HCT116 (cell line): ENCODE data around the gene GRPR. TPM values are rescaled to one million over a fixed set of nuclear protein-coding genes. Genes with fewer than 3 reads are reported as not detected.

ENCODE experiments used
- ATAC-seq: fragments of 200-7000 bp; cut with Tn5 transposase; 2 replicates; pipeline ENCODE4 v1.9.1; 2020; ENCODE audit warnings: mild to moderate bottlenecking, moderate library complexity
- BruUV-seq: library from RNA; stranded (reverse); fragments of 400-500 nt; replicated peaks from 2 replicates; lab custom pipeline; 2021; lab: Mats Ljungman, UMichigan
- CTCF ChIA-PET: fragments of 300-600 bp; sonication (Branson Sonifier 250); formaldehyde crosslinking; loops from one replicate; lab custom pipeline; 2021; ENCODE audit warnings: antibody characterized with exemption; lab: Charles Lee
- POLR2A ChIA-PET: fragments of 300-600, 350-600 bp; sonication (Branson Sonifier 250); formaldehyde crosslinking; loops from one replicate; lab custom pipeline; 2021; ENCODE audit warnings: antibody characterized with exemption; lab: Charles Lee
- RAD21 ChIA-PET, 2 experiments: fragments of 300-600 bp; sonication (Branson Sonifier 250); formaldehyde crosslinking; loops; one replicate each; lab custom pipeline; 2023; ENCODE audit warnings: low total read pairs in 2 of 2; ENCODE audit not compliant: uncharacterized antibody in 2 of 2, unreplicated experiment in 2 of 2, low non-redundant PET in 1 of 2; lab: Charles Lee
- DNase-seq: peaks from one replicate; pipeline ENCODE4 v3.0.0-alpha.2; 2010; ENCODE audit warnings: low read depth, low spot score
- H2AFZ ChIP-seq: fragments of 200-600 bp; shearing (Covaris generic), sonication (generic); 2 replicates; pipeline ENCODE4 v1.6.1; 2017; ENCODE audit warnings: low read depth, mixed run types, mixed read lengths, antibody characterized with exemption, low read length; ENCODE audit not compliant: poor library complexity, severe bottlenecking
- H3K27ac ChIP-seq: 2 replicates; pipeline ENCODE4 v1.5.1; 2012; ENCODE audit warnings: low read depth, low read length
- H3K27me3 ChIP-seq: fragments of 200-600 bp; sonication (generic); 2 replicates; pipeline ENCODE4 v1.6.1; 2016; ENCODE audit warnings: mixed run types, low read length, mixed read lengths; ENCODE audit not compliant: insufficient read depth
- H3K36me3 ChIP-seq, 2 experiments: fragments of 200-500 bp in 1 of 2; fragments of 200-600 bp in 1 of 2; sonication (Bioruptor generic) in 1 of 2; sonication (generic) in 1 of 2; 2 replicates each; pipeline versions ENCODE4 v1.5.1 to v1.6.1; 2014 to 2016; ENCODE audit warnings: low read length in 2 of 2, inconsistent platforms in 1 of 2, mixed read lengths in 1 of 2, mixed run types in 1 of 2; ENCODE audit not compliant: insufficient read depth in 2 of 2, control insufficient read depth in 1 of 2
- H3K4me1 ChIP-seq, 2 experiments: fragments of 200-600 bp in 1 of 2; sonication (generic) in 1 of 2; 2 replicates each; pipeline versions ENCODE4 v1.5.1 to v1.6.1; 2012 to 2017; ENCODE audit warnings: low read length in 2 of 2, inconsistent platforms in 1 of 2, mild to moderate bottlenecking in 1 of 2, mixed read lengths in 1 of 2, mixed run types in 1 of 2, moderate library complexity in 1 of 2; ENCODE audit not compliant: insufficient read depth in 2 of 2, control insufficient read depth in 1 of 2
- H3K4me2 ChIP-seq: fragments of 200-600 bp; sonication (generic); 2 replicates; pipeline ENCODE4 v1.6.1; 2017; ENCODE audit warnings: mixed run types, low read length, mixed read lengths
- H3K4me3 ChIP-seq, 2 experiments: fragments of 200-600 bp in 1 of 2; sonication (generic) in 1 of 2; replicated peaks in 1 of 2; 2 replicates each; pipeline ENCODE4 v1.5.1; 2011 to 2016; ENCODE audit warnings: low read length in 2 of 2, control low read depth in 1 of 2, low read depth in 1 of 2, mild to moderate bottlenecking in 1 of 2, mixed read lengths in 1 of 2, mixed run types in 1 of 2
- H3K79me2 ChIP-seq: fragments of 200-600 bp; sonication (generic); 2 replicates; pipeline ENCODE4 v1.6.1; 2017; ENCODE audit warnings: mild to moderate bottlenecking, mixed run types, low read length, moderate library complexity, mixed read lengths; ENCODE audit not compliant: insufficient read depth
- H3K9ac ChIP-seq: fragments of 200-600 bp; sonication (generic); 2 replicates; pipeline ENCODE4 v1.6.1; 2016; ENCODE audit warnings: low read length, mixed read lengths
- H3K9me2 ChIP-seq: fragments of 200-600 bp; sonication (generic), shearing (Covaris generic); 2 replicates; pipeline ENCODE4 v1.6.1; 2017; ENCODE audit warnings: mixed run types, mild to moderate bottlenecking, moderate library complexity; ENCODE audit not compliant: insufficient read depth
- H3K9me3 ChIP-seq, 2 experiments: fragments of 200-500 bp in 1 of 2; fragments of 200-600 bp in 1 of 2; sonication (Bioruptor generic) in 1 of 2; sonication (generic) in 1 of 2; 2 replicates each; pipeline ENCODE4 v1.6.1; 2014 to 2017; ENCODE audit warnings: low read length in 2 of 2, mixed read lengths in 2 of 2, inconsistent platforms in 1 of 2, low read depth in 1 of 2, mild to moderate bottlenecking in 1 of 2, mixed run types in 1 of 2, moderate library complexity in 1 of 2; ENCODE audit not compliant: control insufficient read depth in 1 of 2, insufficient read depth in 1 of 2
- H4K20me1 ChIP-seq: fragments of 200-600 bp; sonication (generic), shearing (Covaris generic); 2 replicates; pipeline ENCODE4 v1.6.1; 2017; ENCODE audit warnings: mixed run types, mild to moderate bottlenecking, moderate library complexity; ENCODE audit not compliant: insufficient read depth
- CBX3 ChIP-seq: IDR thresholded peaks from 2 replicates; pipeline ENCODE4 v1.6.1; 2012; ENCODE audit warnings: low read depth
- ELF1 ChIP-seq: IDR thresholded peaks from 2 replicates; pipeline ENCODE4 v1.6.1; 2012; ENCODE audit warnings: low read depth, borderline replicate concordance
- EZH2 ChIP-seq: fragments of 200-600 bp; sonication (generic); IDR thresholded peaks from 2 replicates; pipeline ENCODE4 v1.6.1; 2017; ENCODE audit warnings: antibody characterized with exemption, mixed run types
- JUND ChIP-seq: IDR thresholded peaks from 2 replicates; pipeline ENCODE4 v1.6.1; 2012
- POLR2AphosphoS5 ChIP-seq: IDR thresholded peaks from 2 replicates; pipeline ENCODE4 v1.6.1; 2011; ENCODE audit warnings: mild to moderate bottlenecking, low read depth, low read length, moderate library complexity
- RAD21 ChIP-seq: IDR thresholded peaks from 2 replicates; pipeline ENCODE4 v1.6.1; 2012; ENCODE audit warnings: low read depth, mild to moderate bottlenecking
- SIN3A ChIP-seq: IDR thresholded peaks from 2 replicates; pipeline ENCODE4 v1.6.1; 2012; ENCODE audit warnings: low read depth
- SP1 ChIP-seq: IDR thresholded peaks from 2 replicates; pipeline ENCODE4 v1.6.1; 2012; ENCODE audit warnings: low read depth
- SRF ChIP-seq: IDR thresholded peaks from 2 replicates; pipeline ENCODE4 v1.6.1; 2012; ENCODE audit warnings: low read depth
- TCF7L2 ChIP-seq: IDR thresholded peaks from 2 replicates; pipeline ENCODE4 v1.7.0; 2011; ENCODE audit warnings: borderline replicate concordance, inconsistent platforms; ENCODE audit not compliant: insufficient read depth, insufficient read length; ENCODE audit errors: extremely low read depth
- ZFX ChIP-seq: fragments of 450-650 bp; IDR thresholded peaks from 2 replicates; pipeline ENCODE4 v1.6.1; 2017
- ZNF274 ChIP-seq: fragments of 200-500 bp; sonication (Bioruptor generic); IDR thresholded peaks from 2 replicates; pipeline ENCODE4 v1.6.1; 2014; ENCODE audit warnings: mild to moderate bottlenecking, low read depth, low read length, inconsistent platforms
- intact Hi-C: fragments of 100-400 bp; cut with micrococcal nuclease; formaldehyde crosslinking; loops from 2 replicates; pipeline ENCODE4 v1.10.0; 2022
- total RNA-seq: library from RNA; stranded (reverse); gene quantifications from one replicate; pipeline ENCODE4 v1.2.1, GENCODE V29; 2021; ENCODE audit not compliant: unreplicated experiment
- TF ChIP-seq, protein P1 (sequence below): IDR thresholded peaks from 2 replicates; pipeline ENCODE4 v1.6.1; 2012
- TF ChIP-seq, protein P2 (sequence below), 3 experiments: fragments of 200-600 bp in 1 of 3; sonication (generic) in 1 of 3; IDR thresholded peaks in 2 of 3; conservative IDR thresholded peaks in 1 of 3; 2 replicates each; pipeline ENCODE4 v1.5.1; 2012 to 2017; ENCODE audit warnings: low read depth in 2 of 3, low read length in 2 of 3, antibody characterized with exemption in 1 of 3, borderline replicate concordance in 1 of 3, control low read depth in 1 of 3, mild to moderate bottlenecking in 1 of 3, mixed read lengths in 1 of 3, mixed run types in 1 of 3, moderate library complexity in 1 of 3; ENCODE audit not compliant: insufficient read depth in 1 of 3

GRPR gene
- total RNA-seq, 1 experiment from 2014 or later = 0.15 TPM

DNA sequence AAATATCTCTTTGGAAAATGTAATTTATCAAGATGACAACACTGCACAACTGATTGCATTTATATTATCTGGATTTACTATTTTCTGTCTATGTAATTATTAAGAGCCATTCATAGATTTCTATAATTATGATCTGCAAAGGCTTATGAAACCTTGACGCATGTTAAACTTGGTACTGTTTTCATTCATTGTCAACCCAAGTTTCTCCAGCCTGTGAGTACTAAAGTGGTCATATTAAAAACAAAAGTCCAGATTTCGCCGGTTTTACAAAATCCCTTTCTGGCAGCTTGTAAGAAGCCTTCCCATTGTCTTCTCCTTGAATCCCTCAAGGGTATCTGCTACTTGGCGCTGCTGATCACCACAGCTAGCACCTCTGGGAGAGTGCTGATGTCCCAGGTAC, 19.7 kb upstream of the GRPR start:
- Histone ChIP-seq H3K4me1 (no peaks in the 10 kb centered on the region), H3K9me3 (no peaks in the 10 kb centered on the region), H3K4me2 (no peak overlapping the region), H3K4me3 (no peak overlapping the region), H3K9me2 (no peaks in the 10 kb centered on the region), H3K36me3 (no peaks in the 10 kb centered on the region)
- no peak for DNase-seq
- ChIA-PET CTCF (no interaction called here), RAD21 (no interaction called here)
- intact Hi-C loops = no loop called here
- TF ChIP-seq POLR2AphosphoS5 (no peak), SP1 (no peak), SRF (no peak), ZFX (no peak), SIN3A (no peak), ZNF274 (no peak), CBX3 (no peak), EZH2 (no peak), TCF7L2 (no peak)
- TF ChIP-seq, protein P1, sequence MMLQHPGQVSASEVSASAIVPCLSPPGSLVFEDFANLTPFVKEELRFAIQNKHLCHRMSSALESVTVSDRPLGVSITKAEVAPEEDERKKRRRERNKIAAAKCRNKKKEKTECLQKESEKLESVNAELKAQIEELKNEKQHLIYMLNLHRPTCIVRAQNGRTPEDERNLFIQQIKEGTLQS = no peak
- TF ChIP-seq, all 23 proteins: peak for 0
- Histone ChIP-seq H4K20me1 (no peaks in the 10 kb centered on the region), H3K79me2 (no peaks in the 10 kb centered on the region), H3K9ac (no peak overlapping the region), H3K27ac (no peak overlapping the region), H2AFZ (no peak overlapping the region), H3K27me3 (no peaks in the 10 kb centered on the region)
- BruUV-seq = no TSS peak
- POLR2A ChIA-PET = no interaction called here
- no peak for ATAC-seq

DNA sequence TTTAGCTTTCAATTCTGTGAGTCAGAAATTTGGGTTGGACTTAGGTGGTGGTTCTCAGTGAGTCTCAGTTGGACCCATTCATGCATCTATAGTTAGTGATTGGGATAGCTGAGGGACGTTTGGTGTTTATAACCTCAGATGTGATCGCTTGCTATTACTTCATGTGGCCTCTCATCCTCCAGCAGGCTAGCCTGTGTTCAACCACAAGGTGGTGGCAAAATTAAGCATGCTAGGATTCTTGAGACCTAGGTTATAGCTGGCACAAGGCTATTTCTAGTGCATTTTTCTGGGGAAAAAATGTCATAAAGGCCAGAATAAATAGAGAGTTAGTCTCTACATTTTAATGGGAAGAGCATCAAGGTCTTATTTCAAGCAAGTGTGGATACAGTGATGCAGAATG, 10.9 kb upstream of the GRPR start:
- intact Hi-C loops = no loop called here
- DNase-seq = no peak
- H3K9me2 ChIP-seq = no peaks in the 10 kb centered on the region
- H3K4me2 ChIP-seq = no peak overlapping the region
- TF ChIP-seq RAD21 (peak; percentile 22; the same call in 1 of the 2 replicates), JUND (no peak), ELF1 (no peak), SRF (no peak), SP1 (no peak), TCF7L2 (no peak), CBX3 (no peak)
- TF ChIP-seq, protein P2, sequence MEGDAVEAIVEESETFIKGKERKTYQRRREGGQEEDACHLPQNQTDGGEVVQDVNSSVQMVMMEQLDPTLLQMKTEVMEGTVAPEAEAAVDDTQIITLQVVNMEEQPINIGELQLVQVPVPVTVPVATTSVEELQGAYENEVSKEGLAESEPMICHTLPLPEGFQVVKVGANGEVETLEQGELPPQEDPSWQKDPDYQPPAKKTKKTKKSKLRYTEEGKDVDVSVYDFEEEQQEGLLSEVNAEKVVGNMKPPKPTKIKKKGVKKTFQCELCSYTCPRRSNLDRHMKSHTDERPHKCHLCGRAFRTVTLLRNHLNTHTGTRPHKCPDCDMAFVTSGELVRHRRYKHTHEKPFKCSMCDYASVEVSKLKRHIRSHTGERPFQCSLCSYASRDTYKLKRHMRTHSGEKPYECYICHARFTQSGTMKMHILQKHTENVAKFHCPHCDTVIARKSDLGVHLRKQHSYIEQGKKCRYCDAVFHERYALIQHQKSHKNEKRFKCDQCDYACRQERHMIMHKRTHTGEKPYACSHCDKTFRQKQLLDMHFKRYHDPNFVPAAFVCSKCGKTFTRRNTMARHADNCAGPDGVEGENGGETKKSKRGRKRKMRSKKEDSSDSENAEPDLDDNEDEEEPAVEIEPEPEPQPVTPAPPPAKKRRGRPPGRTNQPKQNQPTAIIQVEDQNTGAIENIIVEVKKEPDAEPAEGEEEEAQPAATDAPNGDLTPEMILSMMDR (IDR thresholded peaks at IDR 0.05 in 2 of 3, conservative IDR thresholded peaks at IDR 0.05 in 1 of 3; ENCODE audit: borderline replicate concordance in 1 of 3, insufficient read depth in 1 of 3, low read depth in 2 of 3, low read length in 2 of 3) = peak in 1 of 3 experiments; percentile 15; a peak in 1 of 6 replicates
- H2AFZ ChIP-seq = no peak overlapping the region
- no TSS peak for BruUV-seq
- no peaks in the 10 kb centered on the region for H3K79me2 ChIP-seq
- H3K36me3 ChIP-seq = no peaks in the 10 kb centered on the region
- ChIA-PET CTCF (interaction anchor here (1.0 to 2.2 kb wide), 2 partner anchors 10 to 100 kb away, joined by 5 to 9 read pairs; partner anchors contain the start of gene GRPR), POLR2A (no interaction called here), RAD21 (interaction anchor here in 1 of 2 experiments (0.6 kb wide), 1 partner anchor 296 kb away, joined by 3 read pairs; no protein-coding TSS in a partner anchor)
- no peak overlapping the region for H3K27ac ChIP-seq
- no peaks in the 10 kb centered on the region for H3K4me1 ChIP-seq
- H3K9ac ChIP-seq = no peak overlapping the region
- H4K20me1 ChIP-seq = no peaks in the 10 kb centered on the region
- no peaks in the 10 kb centered on the region for H3K27me3 ChIP-seq
- ATAC-seq = 0 out of 2 replicates have a peak, but pooled peaks have one; percentile 27
- no peaks in the 10 kb centered on the region for H3K9me3 ChIP-seq
- H3K4me3 ChIP-seq = no peak overlapping the region
